GM12891 (cell line): ENCODE measurements around the gene AKT1.

Experiments used
- POLR2A ChIP-seq: IDR thresholded peaks from 2 replicates; pipeline ENCODE4 v1.6.1; 2011; ENCODE audit warnings: low read depth, low read length, control low read depth
- POLR2AphosphoS5 ChIP-seq: IDR thresholded peaks from 2 replicates; pipeline ENCODE4 v1.6.1; 2011; ENCODE audit warnings: low read depth, low read length, control low read depth
- SPI1 ChIP-seq: IDR thresholded peaks from 2 replicates; pipeline ENCODE4 v1.6.1; 2011; ENCODE audit warnings: low read depth, low read length, control low read depth
- TAF1 ChIP-seq: IDR thresholded peaks from 2 replicates; pipeline ENCODE4 v1.6.1; 2011; ENCODE audit warnings: low read depth, low read length, control low read depth

DNA sequence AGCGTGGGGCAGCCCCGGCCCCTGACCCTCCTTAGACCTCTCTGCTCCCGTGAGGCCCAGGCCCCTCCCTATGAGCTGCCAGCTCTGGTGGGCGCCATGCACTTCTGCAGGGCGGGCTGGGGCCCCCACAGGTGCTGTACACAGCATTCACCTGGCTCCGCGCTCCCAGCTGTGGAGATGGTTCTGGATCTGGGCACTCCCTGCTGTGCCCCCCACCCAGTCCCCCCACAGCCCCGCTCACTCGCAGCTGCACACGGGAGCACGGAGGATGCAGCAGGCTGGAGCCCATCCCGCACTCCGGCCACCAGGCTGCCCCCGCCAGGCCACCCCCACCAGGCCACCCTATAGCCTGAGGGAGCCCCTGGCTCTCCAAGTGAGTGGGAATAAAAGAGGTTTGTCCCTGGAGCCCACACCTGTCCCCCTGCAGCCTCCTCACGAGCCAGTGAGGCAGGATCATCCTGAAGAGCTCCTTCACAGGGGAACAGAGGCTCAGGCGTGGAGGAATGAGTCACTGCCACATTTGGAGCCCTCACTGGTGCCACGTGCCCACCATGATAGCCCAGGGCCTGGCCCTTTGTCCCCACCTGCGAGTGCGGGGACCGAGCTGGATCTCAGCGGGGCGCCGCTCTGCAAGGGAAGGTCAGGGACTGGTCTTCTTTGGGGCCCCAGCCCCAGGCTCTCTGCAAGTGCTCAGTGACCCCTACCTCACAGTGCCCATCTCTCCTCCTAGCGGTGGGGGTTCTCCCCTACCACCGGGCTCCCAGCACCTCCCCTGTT, 69.6 kb downstream of the AKT1 start:
- TF ChIP-seq POLR2A = no peak
- TF ChIP-seq TAF1 = no peak
- TF ChIP-seq POLR2AphosphoS5 = no peak
- TF ChIP-seq SPI1 = no peak
